Vagina (tissue), 2 donors: ENCODE data around the gene FAM210A. TPM values are rescaled to one million over a fixed set of nuclear protein-coding genes. Genes with fewer than 3 reads are reported as not detected.
"Not testable (repeated sequence)": the region's sequence is repeated elsewhere in the genome, so short reads cannot be mapped to it uniquely, and the experiment has no call there.

Experiments
- DNase-seq, 2 donors: peaks; one replicate each; pipeline ENCODE4 v3.0.0-alpha.2; 2017; ENCODE audit errors: extremely low spot score in 2 of 2
- H3K27ac ChIP-seq: fragments of 200-600 bp; sonication (generic); one replicate; pipeline ENCODE4 v1.5.1; 2019
- H3K27me3 ChIP-seq: fragments of 200-600 bp; sonication (generic); one replicate; pipeline ENCODE4 v1.5.1; 2019
- H3K36me3 ChIP-seq, 2 donors: fragments of 200-600 bp; sonication (generic); one replicate each; pipeline ENCODE4 v1.5.1; 2017 to 2019
- H3K4me1 ChIP-seq: fragments of 200-600 bp; sonication (generic); one replicate; pipeline ENCODE4 v1.5.1; 2019
- H3K4me3 ChIP-seq, 2 donors: fragments of 200-600 bp; sonication (generic); 1 replicate in 1 of 2; 2 replicates in 1 of 2; pipeline ENCODE4 v1.5.1; 2016 to 2019
- H3K9me3 ChIP-seq: fragments of 200-600 bp; sonication (generic); one replicate; pipeline ENCODE4 v1.5.1; 2019
- POLR2A ChIP-seq, 2 donors: fragments of 450-650 bp; IDR thresholded peaks; one replicate each; pipeline ENCODE4 v1.6.1; 2017; ENCODE audit warnings: antibody characterized with exemption in 2 of 2, mild to moderate bottlenecking in 2 of 2, moderate library complexity in 2 of 2
- POLR2AphosphoS5 ChIP-seq, 2 donors: sonication (generic); formaldehyde crosslinking; IDR thresholded peaks; one replicate each; pipeline ENCODE4 v1.9.0; 2017; ENCODE audit warnings: antibody characterized with exemption in 2 of 2, mild to moderate bottlenecking in 2 of 2, low read depth in 1 of 2; ENCODE audit not compliant: insufficient read depth in 1 of 2
- intact Hi-C: fragments of 100-400 bp; cut with DNase I; formaldehyde crosslinking; loops from one replicate; pipeline ENCODE4 v1.15.1; 2023
- total RNA-seq: library from RNA; depleted of rRNA; stranded (reverse); fragments of >200 nt; gene quantifications from one replicate; pipeline ENCODE4 v1.2.3, GENCODE V29; 2016
- TF ChIP-seq, protein P1 (sequence below), 3 experiments: fragments of 450-650 bp in 2 of 3; fragments of 200-600 bp in 1 of 3; sonication (generic) in 1 of 3; IDR thresholded peaks; one replicate each; pipeline ENCODE4 v1.5.1; 2017 to 2019; ENCODE audit warnings: antibody characterized with exemption in 3 of 3, mild to moderate bottlenecking in 2 of 3, moderate library complexity in 2 of 3

Gene FAM210A
- total RNA-seq, 1 donor from 2014 or later: 12.8 TPM

DNA sequence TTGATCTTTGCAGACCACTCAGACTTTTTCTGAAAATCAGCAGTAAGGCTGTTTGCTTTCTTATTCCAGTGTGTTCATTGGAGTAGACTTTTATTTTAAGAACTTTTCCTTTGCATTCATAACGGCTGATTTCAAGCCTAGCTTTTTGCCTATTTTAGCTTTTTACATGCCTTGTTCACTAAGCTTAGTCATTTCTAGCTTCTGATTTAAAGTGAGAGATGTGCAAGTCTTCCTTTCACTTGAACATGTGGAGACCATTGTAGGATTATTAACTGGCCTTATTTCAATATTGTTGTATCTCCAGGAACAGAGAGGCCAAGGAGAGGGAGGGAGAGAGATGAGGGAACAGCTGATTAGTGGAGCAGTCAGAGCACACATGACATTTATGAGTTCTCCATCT lies 32.3 kb upstream of the FAM210A start:
- DNase-seq: no peak
- Histone ChIP-seq H3K9me3 (no peaks in the 10 kb centered on the region), H3K4me3 (no peak overlapping the region), H3K27me3 (no peaks in the 10 kb centered on the region), H3K36me3 (peaks cover 3 to 58% of the 10 kb centered on the region in 2 donors), H3K4me1 (no peaks in the 10 kb centered on the region), H3K27ac (no peak overlapping the region)
- TF ChIP-seq POLR2AphosphoS5 (IDR thresholded peaks at IDR 0.05; ENCODE audit: insufficient read depth in 1 of 2, low read depth in 1 of 2): no peak
- TF ChIP-seq, protein P1, sequence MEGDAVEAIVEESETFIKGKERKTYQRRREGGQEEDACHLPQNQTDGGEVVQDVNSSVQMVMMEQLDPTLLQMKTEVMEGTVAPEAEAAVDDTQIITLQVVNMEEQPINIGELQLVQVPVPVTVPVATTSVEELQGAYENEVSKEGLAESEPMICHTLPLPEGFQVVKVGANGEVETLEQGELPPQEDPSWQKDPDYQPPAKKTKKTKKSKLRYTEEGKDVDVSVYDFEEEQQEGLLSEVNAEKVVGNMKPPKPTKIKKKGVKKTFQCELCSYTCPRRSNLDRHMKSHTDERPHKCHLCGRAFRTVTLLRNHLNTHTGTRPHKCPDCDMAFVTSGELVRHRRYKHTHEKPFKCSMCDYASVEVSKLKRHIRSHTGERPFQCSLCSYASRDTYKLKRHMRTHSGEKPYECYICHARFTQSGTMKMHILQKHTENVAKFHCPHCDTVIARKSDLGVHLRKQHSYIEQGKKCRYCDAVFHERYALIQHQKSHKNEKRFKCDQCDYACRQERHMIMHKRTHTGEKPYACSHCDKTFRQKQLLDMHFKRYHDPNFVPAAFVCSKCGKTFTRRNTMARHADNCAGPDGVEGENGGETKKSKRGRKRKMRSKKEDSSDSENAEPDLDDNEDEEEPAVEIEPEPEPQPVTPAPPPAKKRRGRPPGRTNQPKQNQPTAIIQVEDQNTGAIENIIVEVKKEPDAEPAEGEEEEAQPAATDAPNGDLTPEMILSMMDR (IDR thresholded peaks at IDR 0.05): no peak
- intact Hi-C loops: no loop called here

DNA sequence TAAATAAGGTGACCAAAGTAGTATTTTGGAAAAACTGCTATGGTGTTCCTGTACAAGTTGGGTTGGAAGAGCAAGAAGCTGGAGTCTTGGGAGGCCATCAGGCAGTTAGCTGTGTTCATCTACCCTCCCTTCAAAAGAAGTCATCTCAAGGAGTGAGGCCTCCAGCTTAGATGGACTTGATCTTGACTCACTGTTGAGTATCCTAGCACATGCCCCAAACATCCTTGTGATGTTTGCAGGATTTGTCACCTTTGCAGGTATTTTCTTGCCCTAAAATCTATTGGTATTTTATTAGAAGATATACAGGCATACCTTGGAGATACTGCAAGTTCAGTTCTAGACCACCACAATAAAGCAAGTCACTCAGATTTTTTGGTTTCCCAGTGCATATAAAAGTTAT lies 30.3 kb upstream of the FAM210A start:
- H3K27ac ChIP-seq: no peak overlapping the region
- peaks cover 3 to 64% of the 10 kb centered on the region in 2 donors for H3K36me3 ChIP-seq
- H3K9me3 ChIP-seq: no peaks in the 10 kb centered on the region
- H3K27me3 ChIP-seq: no peaks in the 10 kb centered on the region
- DNase-seq: no peak
- no peak for TF ChIP-seq POLR2AphosphoS5 (IDR thresholded peaks at IDR 0.05; ENCODE audit: insufficient read depth in 1 of 2, low read depth in 1 of 2)
- TF ChIP-seq POLR2A (IDR thresholded peaks at IDR 0.05): no peak
- TF ChIP-seq, protein P1 (IDR thresholded peaks at IDR 0.05): no peak
- H3K4me3 ChIP-seq: no peak overlapping the region
- H3K4me1 ChIP-seq: no peaks in the 10 kb centered on the region
- intact Hi-C loops: no loop called here

DNA sequence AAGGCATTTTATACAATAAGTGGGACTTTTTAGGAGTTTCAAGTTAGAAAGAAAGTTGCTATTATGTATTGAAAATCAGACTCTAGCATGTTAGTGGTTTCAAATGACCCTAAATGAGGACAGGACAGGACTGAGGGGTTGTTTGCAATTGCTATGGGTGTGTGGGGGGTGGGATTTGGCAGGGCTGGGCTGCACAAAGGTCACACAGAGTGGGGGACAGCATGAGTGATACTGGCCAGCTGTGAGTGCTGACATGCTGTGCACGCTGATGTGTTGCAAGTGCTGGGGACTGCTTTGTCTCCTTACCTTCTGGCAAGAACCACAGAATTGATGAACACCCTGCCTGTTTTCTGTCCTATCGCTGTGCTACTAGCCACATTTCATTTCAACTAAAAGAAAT lies 29.9 kb upstream of the FAM210A start:
- TF ChIP-seq, protein P1 (IDR thresholded peaks at IDR 0.05): no peak
- TF ChIP-seq POLR2A (IDR thresholded peaks at IDR 0.05) (no peak), POLR2AphosphoS5 (IDR thresholded peaks at IDR 0.05; ENCODE audit: insufficient read depth in 1 of 2, low read depth in 1 of 2) (no peak)
- H3K9me3 ChIP-seq: no peaks in the 10 kb centered on the region
- no peaks in the 10 kb centered on the region for H3K27me3 ChIP-seq
- no peaks in the 10 kb centered on the region for H3K4me1 ChIP-seq
- H3K4me3 ChIP-seq: no peak overlapping the region
- no peak overlapping the region for H3K27ac ChIP-seq
- intact Hi-C loops: no loop called here
- H3K36me3 ChIP-seq: peaks cover 3 to 60% of the 10 kb centered on the region in 2 donors
- no peak for DNase-seq

DNA sequence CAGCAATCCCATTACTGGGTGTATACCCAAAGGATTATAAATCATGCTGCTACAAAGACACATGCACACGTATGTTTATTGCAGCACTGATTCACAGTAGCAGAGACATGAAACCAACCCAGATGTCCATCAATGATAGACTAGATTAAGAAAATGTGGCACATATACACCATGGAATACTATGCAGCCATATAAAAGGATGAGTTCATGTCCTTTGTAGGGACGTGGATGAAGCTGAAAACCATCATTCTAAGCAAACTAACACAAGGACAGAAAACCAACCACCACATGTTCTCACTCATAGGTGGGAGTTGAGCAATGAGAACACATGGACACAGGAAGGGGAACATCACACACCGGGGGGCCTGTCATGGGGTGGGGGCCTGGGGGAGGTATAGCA lies 25.2 kb upstream of the FAM210A start:
- H3K4me1 ChIP-seq, H3K4me3 ChIP-seq, H3K9me3 ChIP-seq, H3K27me3 ChIP-seq, intact Hi-C loops, H3K27ac ChIP-seq, DNase-seq: not testable (repeated sequence)
- H3K36me3 ChIP-seq: peaks cover 3 to 72% of the 10 kb centered on the region in 2 donors

DNA sequence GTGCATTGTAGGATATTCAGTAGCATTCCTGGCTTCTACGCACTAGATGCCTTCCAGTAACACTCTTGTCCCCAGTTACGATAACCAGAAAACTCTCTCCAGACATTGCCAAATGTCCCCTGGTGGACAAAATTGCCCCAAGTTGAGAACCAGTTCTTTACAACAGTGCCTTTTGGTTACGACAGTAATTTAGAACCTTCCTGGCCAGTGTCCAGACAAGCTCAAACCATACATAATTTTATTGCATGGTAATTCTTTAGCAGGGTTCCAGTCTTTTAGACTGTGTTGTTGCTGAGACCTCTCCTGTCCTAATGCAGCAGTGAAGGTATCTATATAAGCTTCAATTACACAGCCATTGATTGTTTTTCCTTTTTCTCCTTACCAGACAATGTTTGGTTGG lies 20.3 kb upstream of the FAM210A start:
- Histone ChIP-seq H3K9me3 (no peaks in the 10 kb centered on the region), H3K36me3 (peaks cover 0 to 62% of the 10 kb centered on the region in 2 donors), H3K4me1 (no peaks in the 10 kb centered on the region), H3K27me3 (no peaks in the 10 kb centered on the region), H3K27ac (no peak overlapping the region), H3K4me3 (no peak overlapping the region)
- no peak for DNase-seq
- TF ChIP-seq, protein P1 (IDR thresholded peaks at IDR 0.05): no peak
- TF ChIP-seq POLR2AphosphoS5 (IDR thresholded peaks at IDR 0.05; ENCODE audit: insufficient read depth in 1 of 2, low read depth in 1 of 2) (no peak), POLR2A (IDR thresholded peaks at IDR 0.05) (no peak)
- intact Hi-C loops: no loop called here

DNA sequence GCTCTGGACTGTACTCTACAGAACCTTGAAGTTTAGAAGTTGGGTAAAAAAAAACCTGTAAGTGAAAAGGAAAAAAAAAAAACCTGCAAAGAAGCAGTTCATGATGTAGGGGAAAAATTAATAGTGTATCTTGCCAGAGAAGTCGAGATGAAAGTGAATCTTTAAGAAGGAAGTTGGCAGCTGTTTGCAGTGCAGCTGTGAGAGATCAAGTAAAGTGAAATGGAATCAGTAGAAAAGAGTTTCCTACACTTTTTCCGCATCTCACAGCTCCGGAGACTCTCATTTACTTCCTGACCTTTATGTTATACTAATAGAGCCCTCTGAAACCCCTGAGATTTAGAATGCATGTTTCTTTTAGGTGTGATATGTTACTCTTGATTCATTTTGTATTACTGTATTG lies 19.3 kb upstream of the FAM210A start:
- Histone ChIP-seq H3K4me1 (no peaks in the 10 kb centered on the region), H3K36me3 (peaks cover 0 to 71% of the 10 kb centered on the region in 2 donors), H3K9me3 (no peaks in the 10 kb centered on the region), H3K4me3 (no peak overlapping the region), H3K27me3 (no peaks in the 10 kb centered on the region), H3K27ac (no peak overlapping the region)
- intact Hi-C loops: no loop called here
- DNase-seq: no peak
- TF ChIP-seq POLR2A (IDR thresholded peaks at IDR 0.05): no peak
- TF ChIP-seq, protein P1 (IDR thresholded peaks at IDR 0.05): no peak
- no peak for TF ChIP-seq POLR2AphosphoS5 (IDR thresholded peaks at IDR 0.05; ENCODE audit: insufficient read depth in 1 of 2, low read depth in 1 of 2)
